ENCODE results near the gene ST8SIA5. TPM values are rescaled to one million over a fixed set of nuclear protein-coding genes. Genes with fewer than 3 reads are reported as not detected.

Gene ST8SIA5
- polyA plus RNA-seq, 2 donors: 0.02 to 0.06 TPM

DNA sequence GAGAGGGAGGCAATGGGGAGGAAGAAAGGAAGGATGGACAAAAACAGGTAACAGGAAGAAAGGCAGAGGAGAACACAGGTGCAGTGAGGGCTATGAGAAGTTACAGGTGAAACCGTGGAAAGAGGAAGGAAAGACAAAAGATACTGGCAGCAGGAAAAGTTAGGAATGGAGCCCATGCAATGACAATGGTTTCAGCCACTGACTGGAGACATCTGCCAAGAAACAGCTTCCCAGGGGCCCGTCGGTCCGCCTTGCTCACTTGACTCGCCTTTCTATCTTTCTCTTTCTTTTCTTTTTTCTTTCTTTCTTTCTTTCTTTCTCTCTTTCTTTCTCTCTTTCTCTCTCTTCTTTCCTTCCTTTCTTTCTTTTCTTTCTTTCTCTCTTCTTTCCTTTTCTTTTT is 37.5 kb downstream of the ST8SIA5 start:
- H3K4me1 ChIP-seq (ENCODE audit: control insufficient read depth in 2 of 2, insufficient read depth in 2 of 2, low read length in 1 of 2): no peaks in the 10 kb centered on the region
- no peaks in the 10 kb centered on the region for H3K27me3 ChIP-seq (ENCODE audit: control insufficient read depth in 1 of 2, insufficient read depth in 2 of 2, low read length in 2 of 2)
- H3K36me3 ChIP-seq (ENCODE audit: control insufficient read depth in 2 of 2, insufficient read depth in 2 of 2, low read length in 1 of 2): no peaks in the 10 kb centered on the region
- H3K4me3 ChIP-seq (ENCODE audit: low read depth in 1 of 2, low read length in 2 of 2): no peak overlapping the region
- H3K27ac ChIP-seq (ENCODE audit: low read depth in 2 of 2, low read length in 1 of 2): no peak overlapping the region
- no peaks in the 10 kb centered on the region for H3K9me3 ChIP-seq (ENCODE audit: control insufficient read depth in 2 of 2, insufficient read depth in 1 of 2, low read depth in 1 of 2, low read length in 1 of 2)
- WGBS, 2 donors: 61 to 74% methylated on average over 5 of the region's 5 CpGs

- 29 to 36% methylated on average over 10 of the region's 10 CpGs for WGBS, 2 donors
- no peak overlapping the region for H3K27ac ChIP-seq (ENCODE audit: low read depth in 2 of 2, low read length in 1 of 2)
- H3K36me3 ChIP-seq (ENCODE audit: control insufficient read depth in 2 of 2, insufficient read depth in 2 of 2, low read length in 1 of 2): no peaks in the 10 kb centered on the region
- no peaks in the 10 kb centered on the region for H3K9me3 ChIP-seq (ENCODE audit: control insufficient read depth in 2 of 2, insufficient read depth in 1 of 2, low read depth in 1 of 2, low read length in 1 of 2)
- no peaks in the 10 kb centered on the region for H3K27me3 ChIP-seq (ENCODE audit: control insufficient read depth in 1 of 2, insufficient read depth in 2 of 2, low read length in 2 of 2)
- no peaks in the 10 kb centered on the region for H3K4me1 ChIP-seq (ENCODE audit: control insufficient read depth in 2 of 2, insufficient read depth in 2 of 2, low read length in 1 of 2)
- no peak overlapping the region for H3K4me3 ChIP-seq (ENCODE audit: low read depth in 1 of 2, low read length in 2 of 2)
These were observed 38.1 kb downstream of the ST8SIA5 start for GRCh38 chr18:46718501-46719341.

DNA sequence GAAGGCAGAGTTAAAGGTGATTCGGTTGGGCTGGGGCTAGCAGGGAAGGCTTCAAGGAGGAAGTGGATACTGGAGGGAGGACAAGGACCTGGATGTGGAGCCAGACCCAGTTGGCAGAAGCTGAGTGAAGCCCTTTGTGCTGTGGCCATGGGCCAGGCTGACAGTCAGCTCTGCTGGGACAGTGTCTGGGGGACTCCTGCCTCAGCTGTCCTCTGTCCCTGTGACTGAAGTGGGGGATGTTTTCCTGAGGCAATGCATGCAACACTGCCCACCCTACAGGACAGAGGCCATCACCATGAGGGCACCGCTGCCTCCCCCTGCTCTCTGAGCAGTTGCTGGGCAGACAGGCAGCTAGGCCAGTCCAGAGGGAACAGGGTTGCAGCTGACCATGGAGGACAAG is 40.0 kb downstream of the ST8SIA5 start:
- Histone ChIP-seq H3K4me3 (ENCODE audit: low read depth in 1 of 2, low read length in 2 of 2) (no peak overlapping the region), H3K27me3 (ENCODE audit: control insufficient read depth in 1 of 2, insufficient read depth in 2 of 2, low read length in 2 of 2) (peaks cover 0 to 3% of the 10 kb centered on the region in 2 donors), H3K36me3 (ENCODE audit: control insufficient read depth in 2 of 2, insufficient read depth in 2 of 2, low read length in 1 of 2) (no peaks in the 10 kb centered on the region), H3K4me1 (ENCODE audit: control insufficient read depth in 2 of 2, insufficient read depth in 2 of 2, low read length in 1 of 2) (no peaks in the 10 kb centered on the region), H3K9me3 (ENCODE audit: control insufficient read depth in 2 of 2, insufficient read depth in 1 of 2, low read depth in 1 of 2, low read length in 1 of 2) (no peaks in the 10 kb centered on the region), H3K27ac (ENCODE audit: low read depth in 2 of 2, low read length in 1 of 2) (no peak overlapping the region)
- WGBS, 2 donors: 69 to 75% methylated on average over 2 of the region's 2 CpGs

DNA sequence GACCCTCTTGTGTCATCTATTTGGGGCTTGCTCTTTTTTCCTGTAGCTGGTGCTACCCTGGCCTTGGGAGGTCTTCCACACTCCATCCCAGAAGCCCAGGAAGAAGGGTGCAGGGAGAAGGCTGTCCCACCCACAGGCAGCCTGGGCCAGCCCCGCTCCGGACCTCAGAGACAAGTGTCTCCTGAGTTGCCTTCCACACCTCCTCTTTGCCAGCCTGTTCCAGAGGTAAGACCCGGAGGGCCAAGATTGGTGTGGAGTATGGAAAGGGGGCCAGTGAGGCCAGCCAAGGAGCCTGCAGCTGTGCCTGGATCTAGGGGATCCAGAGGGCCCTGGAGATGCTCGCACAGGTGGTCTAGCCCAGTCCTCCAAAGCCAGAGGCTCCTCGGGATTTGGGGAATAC is 40.5 kb downstream of the ST8SIA5 start:
- WGBS, 2 donors: 78 to 80% methylated on average over 5 of the region's 5 CpGs
- H3K4me3 ChIP-seq (ENCODE audit: low read depth in 1 of 2, low read length in 2 of 2): no peak overlapping the region
- no peaks in the 10 kb centered on the region for H3K36me3 ChIP-seq (ENCODE audit: control insufficient read depth in 2 of 2, insufficient read depth in 2 of 2, low read length in 1 of 2)
- peaks cover 0 to 3% of the 10 kb centered on the region in 2 donors for H3K27me3 ChIP-seq (ENCODE audit: control insufficient read depth in 1 of 2, insufficient read depth in 2 of 2, low read length in 2 of 2)
- no peak overlapping the region for H3K27ac ChIP-seq (ENCODE audit: low read depth in 2 of 2, low read length in 1 of 2)
- no peaks in the 10 kb centered on the region for H3K9me3 ChIP-seq (ENCODE audit: control insufficient read depth in 2 of 2, insufficient read depth in 1 of 2, low read depth in 1 of 2, low read length in 1 of 2)
- H3K4me1 ChIP-seq (ENCODE audit: control insufficient read depth in 2 of 2, insufficient read depth in 2 of 2, low read length in 1 of 2): no peaks in the 10 kb centered on the region

DNA sequence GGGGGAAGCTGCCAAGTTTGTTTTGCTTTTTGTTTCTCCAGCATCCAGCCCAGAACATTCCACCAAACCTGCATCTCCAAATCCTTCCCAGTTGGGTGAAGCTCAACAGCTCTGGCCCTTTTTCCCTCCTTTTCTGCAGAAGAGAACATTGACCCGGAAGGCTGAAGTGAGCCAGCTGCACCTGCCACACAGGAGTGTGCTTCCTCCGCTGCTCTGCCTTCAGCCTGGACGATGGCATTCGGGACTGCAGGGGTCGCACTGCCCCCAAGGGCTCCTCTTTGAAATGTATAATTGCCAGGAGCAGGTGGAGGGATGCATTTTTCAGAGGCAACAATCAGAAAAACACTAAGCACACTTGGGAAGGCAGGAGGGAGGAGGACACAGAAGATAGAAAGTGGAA is 41.8 kb downstream of the ST8SIA5 start:
- Histone ChIP-seq H3K4me1 (ENCODE audit: control insufficient read depth in 2 of 2, insufficient read depth in 2 of 2, low read length in 1 of 2) (no peaks in the 10 kb centered on the region), H3K27ac (ENCODE audit: low read depth in 2 of 2, low read length in 1 of 2) (no peak overlapping the region), H3K9me3 (ENCODE audit: control insufficient read depth in 2 of 2, insufficient read depth in 1 of 2, low read depth in 1 of 2, low read length in 1 of 2) (no peaks in the 10 kb centered on the region), H3K27me3 (ENCODE audit: control insufficient read depth in 1 of 2, insufficient read depth in 2 of 2, low read length in 2 of 2) (peaks cover 0 to 3% of the 10 kb centered on the region in 2 donors), H3K4me3 (ENCODE audit: low read depth in 1 of 2, low read length in 2 of 2) (no peak overlapping the region), H3K36me3 (ENCODE audit: control insufficient read depth in 2 of 2, insufficient read depth in 2 of 2, low read length in 1 of 2) (no peaks in the 10 kb centered on the region)
- WGBS, 2 donors: 44 to 55% methylated on average over 5 of the region's 5 CpGs

- Histone ChIP-seq H3K4me3 (ENCODE audit: low read depth in 1 of 2, low read length in 2 of 2) (no peak overlapping the region), H3K27ac (ENCODE audit: low read depth in 2 of 2, low read length in 1 of 2) (no peak overlapping the region), H3K36me3 (ENCODE audit: control insufficient read depth in 2 of 2, insufficient read depth in 2 of 2, low read length in 1 of 2) (no peaks in the 10 kb centered on the region), H3K27me3 (ENCODE audit: control insufficient read depth in 1 of 2, insufficient read depth in 2 of 2, low read length in 2 of 2) (peaks cover 0 to 3% of the 10 kb centered on the region in 2 donors), H3K4me1 (ENCODE audit: control insufficient read depth in 2 of 2, insufficient read depth in 2 of 2, low read length in 1 of 2) (no peaks in the 10 kb centered on the region), H3K9me3 (ENCODE audit: control insufficient read depth in 2 of 2, insufficient read depth in 1 of 2, low read depth in 1 of 2, low read length in 1 of 2) (no peaks in the 10 kb centered on the region)
- 40 to 55% methylated on average over 5 of the region's 5 CpGs for WGBS, 2 donors
These were observed 44.4 kb downstream of the ST8SIA5 start for GRCh38 chr18:46712406-46712805.

DNA sequence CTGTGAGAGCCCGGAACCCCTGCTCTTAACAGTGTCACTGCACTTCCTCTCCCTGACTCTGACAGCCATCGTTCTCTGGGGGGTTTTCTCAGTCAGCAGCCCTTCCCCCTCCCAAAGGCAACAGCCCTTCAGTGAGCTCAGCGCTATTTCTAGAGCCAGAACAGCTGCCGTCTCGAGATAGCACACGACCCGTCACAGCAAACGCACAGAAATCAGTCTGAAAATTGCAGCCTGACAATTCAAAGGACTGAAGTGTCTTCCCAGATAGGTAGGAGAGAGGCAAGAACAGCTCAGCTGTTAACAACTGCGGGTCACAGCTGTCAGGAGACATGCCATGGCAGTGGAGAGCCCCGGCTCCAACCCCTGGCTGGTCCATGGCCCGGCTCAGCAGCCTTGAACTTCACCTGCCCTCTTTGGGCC is 45.4 kb downstream of the ST8SIA5 start:
- Histone ChIP-seq H3K4me3 (ENCODE audit: low read depth in 1 of 2, low read length in 2 of 2) (no peak overlapping the region), H3K27me3 (ENCODE audit: control insufficient read depth in 1 of 2, insufficient read depth in 2 of 2, low read length in 2 of 2) (peaks cover 0 to 3% of the 10 kb centered on the region in 2 donors), H3K27ac (ENCODE audit: low read depth in 2 of 2, low read length in 1 of 2) (no peak overlapping the region), H3K36me3 (ENCODE audit: control insufficient read depth in 2 of 2, insufficient read depth in 2 of 2, low read length in 1 of 2) (no peaks in the 10 kb centered on the region), H3K9me3 (ENCODE audit: control insufficient read depth in 2 of 2, insufficient read depth in 1 of 2, low read depth in 1 of 2, low read length in 1 of 2) (no peaks in the 10 kb centered on the region), H3K4me1 (ENCODE audit: control insufficient read depth in 2 of 2, insufficient read depth in 2 of 2, low read length in 1 of 2) (no peaks in the 10 kb centered on the region)
- WGBS, 2 donors: 39 to 51% methylated on average over 11 of the region's 11 CpGs

- no peaks in the 10 kb centered on the region for H3K9me3 ChIP-seq (ENCODE audit: control insufficient read depth in 2 of 2, insufficient read depth in 1 of 2, low read depth in 1 of 2, low read length in 1 of 2)
- no peaks in the 10 kb centered on the region for H3K27me3 ChIP-seq (ENCODE audit: control insufficient read depth in 1 of 2, insufficient read depth in 2 of 2, low read length in 2 of 2)
- no peaks in the 10 kb centered on the region for H3K36me3 ChIP-seq (ENCODE audit: control insufficient read depth in 2 of 2, insufficient read depth in 2 of 2, low read length in 1 of 2)
- 72 to 74% methylated on average over 3 of the region's 3 CpGs for WGBS, 2 donors
- no peak overlapping the region for H3K4me3 ChIP-seq (ENCODE audit: low read depth in 1 of 2, low read length in 2 of 2)
- no peak overlapping the region for H3K27ac ChIP-seq (ENCODE audit: low read depth in 2 of 2, low read length in 1 of 2)
- H3K4me1 ChIP-seq (ENCODE audit: control insufficient read depth in 2 of 2, insufficient read depth in 2 of 2, low read length in 1 of 2): no peaks in the 10 kb centered on the region
These were observed 49.9 kb downstream of the ST8SIA5 start for GRCh38 chr18:46706968-46707367.

GRCh38 chr18:46705521-46705920 is 51.3 kb downstream of the ST8SIA5 start:
- WGBS, 2 donors: 42 to 43% methylated on average over 5 of the region's 5 CpGs
- H3K4me1 ChIP-seq (ENCODE audit: control insufficient read depth in 2 of 2, insufficient read depth in 2 of 2, low read length in 1 of 2): no peaks in the 10 kb centered on the region
- H3K27me3 ChIP-seq (ENCODE audit: control insufficient read depth in 1 of 2, insufficient read depth in 2 of 2, low read length in 2 of 2): no peaks in the 10 kb centered on the region
- no peaks in the 10 kb centered on the region for H3K9me3 ChIP-seq (ENCODE audit: control insufficient read depth in 2 of 2, insufficient read depth in 1 of 2, low read depth in 1 of 2, low read length in 1 of 2)
- H3K36me3 ChIP-seq (ENCODE audit: control insufficient read depth in 2 of 2, insufficient read depth in 2 of 2, low read length in 1 of 2): no peaks in the 10 kb centered on the region
- H3K27ac ChIP-seq (ENCODE audit: low read depth in 2 of 2, low read length in 1 of 2): no peak overlapping the region
- no peak overlapping the region for H3K4me3 ChIP-seq (ENCODE audit: low read depth in 1 of 2, low read length in 2 of 2)

GRCh38 chr18:46704816-46705215 is 52.0 kb downstream of the ST8SIA5 start:
- Histone ChIP-seq H3K27ac (ENCODE audit: low read depth in 2 of 2, low read length in 1 of 2) (no peak overlapping the region), H3K36me3 (ENCODE audit: control insufficient read depth in 2 of 2, insufficient read depth in 2 of 2, low read length in 1 of 2) (no peaks in the 10 kb centered on the region), H3K9me3 (ENCODE audit: control insufficient read depth in 2 of 2, insufficient read depth in 1 of 2, low read depth in 1 of 2, low read length in 1 of 2) (no peaks in the 10 kb centered on the region), H3K4me3 (ENCODE audit: low read depth in 1 of 2, low read length in 2 of 2) (no peak overlapping the region), H3K4me1 (ENCODE audit: control insufficient read depth in 2 of 2, insufficient read depth in 2 of 2, low read length in 1 of 2) (no peaks in the 10 kb centered on the region), H3K27me3 (ENCODE audit: control insufficient read depth in 1 of 2, insufficient read depth in 2 of 2, low read length in 2 of 2) (no peaks in the 10 kb centered on the region)
- WGBS, 2 donors: 74 to 87% methylated on average over 4 of the region's 4 CpGs

Measured in esophagus (tissue), 2 donors.